NB4 (cell line): Measurements from ENCODE around the gene NEK3.

Source experiments
- CTCF ChIP-seq: IDR thresholded peaks from one replicate; pipeline ENCODE4 v1.5.1; 2012; ENCODE audit warnings: low read depth, low read length
- MAX ChIP-seq: IDR thresholded peaks from 2 replicates; pipeline ENCODE4 v1.6.1; 2011; ENCODE audit warnings: low read depth, low read length
- POLR2A ChIP-seq: IDR thresholded peaks from 2 replicates; pipeline ENCODE4 v1.6.1; 2011; ENCODE audit warnings: mild to moderate bottlenecking; ENCODE audit not compliant: insufficient read length; ENCODE audit errors: extremely low read depth

DNA sequence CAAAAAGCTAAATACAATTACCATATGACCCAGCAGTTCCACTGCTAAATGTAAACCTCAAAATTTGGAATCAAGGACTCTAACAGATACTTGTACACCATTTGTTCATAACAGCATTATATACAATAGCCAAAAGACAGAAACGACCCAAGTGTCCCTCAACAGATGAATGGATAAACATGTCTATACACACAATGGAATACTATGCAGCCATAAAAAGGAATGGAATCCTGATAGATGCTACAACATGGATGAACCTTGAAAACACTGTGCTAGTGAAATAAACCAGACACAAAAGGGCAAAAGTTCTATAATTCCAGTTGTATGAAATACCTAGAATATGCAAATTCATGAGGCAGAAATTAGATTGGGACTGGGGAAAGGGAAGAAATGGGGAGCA, 12.2 kb downstream of the NEK3 start:
- TF ChIP-seq POLR2A = no peak
- no peak for TF ChIP-seq CTCF
- TF ChIP-seq MAX = no peak
